ENCODE data around the gene VPS13C.

DNA sequence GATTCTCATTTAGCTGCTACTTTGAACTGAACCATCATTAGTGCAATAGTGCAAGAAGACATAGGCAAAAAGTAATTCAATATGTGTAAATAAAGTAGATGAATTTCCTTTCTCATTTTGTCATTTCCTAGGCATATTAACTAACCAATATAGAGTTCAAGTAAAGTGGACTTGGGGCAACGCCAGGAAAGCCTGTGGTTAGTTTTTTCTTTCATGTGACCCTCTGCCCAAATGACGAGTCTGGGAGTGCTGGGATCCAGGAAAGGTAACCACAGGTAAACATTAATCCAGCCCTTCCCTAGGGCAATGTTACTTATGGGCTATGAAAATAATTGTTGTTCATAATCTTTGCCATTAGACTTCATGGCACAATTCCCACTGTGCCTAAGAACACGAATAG lies 181.0 kb downstream of the VPS13C start:
- TF ChIP-seq, protein P1, sequence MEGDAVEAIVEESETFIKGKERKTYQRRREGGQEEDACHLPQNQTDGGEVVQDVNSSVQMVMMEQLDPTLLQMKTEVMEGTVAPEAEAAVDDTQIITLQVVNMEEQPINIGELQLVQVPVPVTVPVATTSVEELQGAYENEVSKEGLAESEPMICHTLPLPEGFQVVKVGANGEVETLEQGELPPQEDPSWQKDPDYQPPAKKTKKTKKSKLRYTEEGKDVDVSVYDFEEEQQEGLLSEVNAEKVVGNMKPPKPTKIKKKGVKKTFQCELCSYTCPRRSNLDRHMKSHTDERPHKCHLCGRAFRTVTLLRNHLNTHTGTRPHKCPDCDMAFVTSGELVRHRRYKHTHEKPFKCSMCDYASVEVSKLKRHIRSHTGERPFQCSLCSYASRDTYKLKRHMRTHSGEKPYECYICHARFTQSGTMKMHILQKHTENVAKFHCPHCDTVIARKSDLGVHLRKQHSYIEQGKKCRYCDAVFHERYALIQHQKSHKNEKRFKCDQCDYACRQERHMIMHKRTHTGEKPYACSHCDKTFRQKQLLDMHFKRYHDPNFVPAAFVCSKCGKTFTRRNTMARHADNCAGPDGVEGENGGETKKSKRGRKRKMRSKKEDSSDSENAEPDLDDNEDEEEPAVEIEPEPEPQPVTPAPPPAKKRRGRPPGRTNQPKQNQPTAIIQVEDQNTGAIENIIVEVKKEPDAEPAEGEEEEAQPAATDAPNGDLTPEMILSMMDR (IDR thresholded peaks at IDR 0.05; ENCODE audit: low read length): no peak
- TF ChIP-seq EZH2 (IDR thresholded peaks at IDR 0.05; ENCODE audit: borderline replicate concordance, low read length): no peak

Measured in OCI-LY1 (cell line).